PC-3 (cell line): ENCODE data around the gene ARL13B. TPM values are rescaled to one million over a fixed set of nuclear protein-coding genes. Genes with fewer than 3 reads are reported as not detected.
"Not testable (repeated sequence)": the region's sequence is repeated elsewhere in the genome, so short reads cannot be mapped to it uniquely, and the experiment has no call there.

Experiments
- ATAC-seq: fragments of 200-7000 bp; cut with Tn5 transposase; 2 replicates; pipeline ENCODE4 v1.9.1; 2020; ENCODE audit warnings: mild to moderate bottlenecking, moderate library complexity
- BruUV-seq: library from RNA; stranded (reverse); fragments of 400-500 nt; replicated peaks from 2 replicates; lab custom pipeline; 2021; lab: Mats Ljungman, UMichigan
- CTCF ChIA-PET: fragments of 300-600 bp; sonication (Branson Sonifier 250); formaldehyde crosslinking; loops from one replicate; lab custom pipeline; 2022; ENCODE audit warnings: antibody characterized with exemption; lab: Charles Lee
- POLR2A ChIA-PET: fragments of 300-600 bp; sonication (Branson Sonifier 250); formaldehyde crosslinking; loops from one replicate; lab custom pipeline; 2022; ENCODE audit warnings: antibody characterized with exemption; ENCODE audit not compliant: unreplicated experiment; lab: Charles Lee
- DNase-seq: peaks from one replicate; pipeline ENCODE4 v3.0.0-alpha.2; 2015
- H2AFZ ChIP-seq: fragments of 300-600 bp; sonication (generic); 2 replicates; pipeline ENCODE4 v1.6.0; 2016; ENCODE audit warnings: antibody characterized with exemption, low read length
- H3F3A ChIP-seq: fragments of 300-600 bp; sonication (generic); one replicate; pipeline ENCODE4 v1.6.0; 2017; ENCODE audit warnings: antibody characterized with exemption, low read length, control low read depth, mild to moderate bottlenecking; ENCODE audit not compliant: unreplicated experiment
- H3K27ac ChIP-seq: fragments of 300-600 bp; sonication (generic); 2 replicates; pipeline ENCODE4 v1.5.1; 2016; ENCODE audit warnings: mild to moderate bottlenecking, low read length
- H3K27me3 ChIP-seq: fragments of 300-600 bp; sonication (generic); 2 replicates; pipeline ENCODE4 v1.6.1; 2016; ENCODE audit warnings: low read length, mixed read lengths
- H3K36me3 ChIP-seq: fragments of 300-600 bp; sonication (generic); 2 replicates; pipeline ENCODE4 v1.6.1; 2016; ENCODE audit warnings: low read depth, mixed run types, low read length, mixed read lengths
- H3K4me1 ChIP-seq: fragments of 300-600 bp; sonication (generic); 2 replicates; pipeline ENCODE4 v1.5.1; 2016; ENCODE audit warnings: low read length; ENCODE audit not compliant: insufficient read depth
- H3K4me2 ChIP-seq: fragments of 300-600 bp; sonication (generic); 2 replicates; pipeline ENCODE4 v1.6.0; 2016; ENCODE audit warnings: low read length
- H3K4me3 ChIP-seq: fragments of 300-600 bp; sonication (generic); 2 replicates; pipeline ENCODE4 v1.5.1; 2016; ENCODE audit warnings: mild to moderate bottlenecking, low read length, mixed read lengths
- H3K79me2 ChIP-seq: fragments of 300-600 bp; sonication (generic); 2 replicates; pipeline ENCODE4 v1.6.1; 2017; ENCODE audit warnings: low read length, mixed read lengths
- H3K9ac ChIP-seq: fragments of 300-600 bp; sonication (generic); 2 replicates; pipeline ENCODE4 v1.6.0; 2016; ENCODE audit warnings: mild to moderate bottlenecking, low read length
- H3K9me2 ChIP-seq: fragments of 300-600 bp; sonication (generic); replicated peaks from 2 replicates; pipeline ENCODE4 v1.6.1; 2016; ENCODE audit warnings: mixed run types, low read length, mixed read lengths
- H3K9me3 ChIP-seq: fragments of 300-600 bp; sonication (generic); 2 replicates; pipeline ENCODE4 v1.6.1; 2016; ENCODE audit warnings: low read length, mixed read lengths
- H4K20me1 ChIP-seq: fragments of 300-600 bp; sonication (generic); 2 replicates; pipeline ENCODE4 v1.6.1; 2016; ENCODE audit warnings: low read length, mixed read lengths
- EZH2 ChIP-seq: fragments of 300-600 bp; sonication (generic); IDR thresholded peaks from one replicate; pipeline ENCODE4 v1.6.1; 2017; ENCODE audit warnings: antibody characterized with exemption, mild to moderate bottlenecking, low read length; ENCODE audit not compliant: unreplicated experiment
- EZH2phosphoT487 ChIP-seq: fragments of 300-600 bp; sonication (generic); IDR thresholded peaks from 2 replicates; pipeline ENCODE4 v1.6.1; 2018; ENCODE audit warnings: mild to moderate bottlenecking, antibody characterized with exemption, low read length, borderline replicate concordance
- intact Hi-C: fragments of 100-400 bp; cut with micrococcal nuclease; formaldehyde crosslinking; loops from 2 replicates; pipeline ENCODE4 v1.9.0; 2023
- total RNA-seq: library from RNA; depleted of rRNA; stranded (reverse); fragments of >200 nt; gene quantifications from 2 replicates; pipeline ENCODE4 v1.2.3, GENCODE V29; 2014
- TF ChIP-seq, protein P1 (sequence below): fragments of 300-600 bp; sonication (generic); conservative IDR thresholded peaks from 2 replicates; pipeline ENCODE4 v1.5.1; 2017; ENCODE audit warnings: antibody characterized with exemption, low read depth, mild to moderate bottlenecking, low read length

The ARL13B gene
- total RNA-seq, 1 experiment from 2014 or later, result 10.7 TPM

DNA sequence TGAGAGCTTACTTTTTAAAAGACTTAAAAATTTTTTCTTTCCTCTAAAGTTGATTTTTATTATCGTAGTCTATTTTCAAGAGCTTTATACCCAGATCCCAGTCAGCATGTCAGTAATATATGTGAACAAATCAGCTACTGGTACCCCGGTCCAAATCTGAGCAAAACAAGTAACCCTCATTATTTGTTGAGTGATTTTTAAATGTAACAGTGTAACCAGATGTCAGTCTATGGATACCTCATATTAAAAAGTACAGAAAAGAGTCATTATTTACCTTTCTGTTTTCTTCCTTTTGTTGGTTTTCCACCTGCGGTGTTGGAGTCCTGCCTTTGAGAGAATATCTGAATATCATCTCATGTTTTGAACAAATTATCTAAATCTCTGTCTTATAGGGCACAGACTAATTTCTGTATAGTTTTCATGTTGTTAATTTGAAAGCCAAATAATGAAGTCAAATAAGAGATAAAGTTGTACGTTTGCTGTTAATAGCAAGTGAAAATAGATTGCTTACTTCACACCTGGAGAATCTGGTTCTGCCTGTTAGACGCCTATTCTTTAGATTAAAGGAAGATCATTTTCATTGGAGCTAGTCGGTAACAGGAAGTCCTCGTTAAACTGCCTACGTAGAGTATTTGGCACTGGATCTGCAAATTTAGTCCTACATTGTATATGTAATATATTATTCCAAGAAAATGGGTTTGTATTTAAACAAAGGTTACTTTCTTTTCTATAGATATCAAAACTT lies 48.3 kb downstream of the ARL13B start, which contains the start of gene STX19:
STX19 (minus strand) TSS at position 505 of the 745 bp plus-strand sequence. CDS start 13,328 bp downstream, outside the sequence.
- Histone ChIP-seq H3F3A (no peaks in the 10 kb centered on the region), H3K27ac (peak within 1 kb of the TSS; percentile 10), H3K36me3 (no peaks in the 10 kb centered on the region), H4K20me1 (peaks cover 9% of the 10 kb centered on the region; the same call in 1 of the 2 replicates), H3K79me2 (no peaks in the 10 kb centered on the region), H3K4me3 (peak within 1 kb of the TSS; percentile 33; the same call in 1 of the 2 replicates), H3K4me1 (peaks cover 34% of the 10 kb centered on the region), H3K27me3 (no peaks in the 10 kb centered on the region), H3K9ac (no peak within 1 kb of the TSS), H3K9me3 (no peaks in the 10 kb centered on the region), H3K4me2 (peak within 1 kb of the TSS; percentile 63), H3K9me2 (no peaks in the 10 kb centered on the region), H2AFZ (peak within 1 kb of the TSS; percentile 2; the same call in 1 of the 2 replicates)
- DNase-seq, result peak; percentile 70
- intact Hi-C loops, result loop anchor here (1.0 kb wide), 1 partner anchor 34 kb away; the partner anchor contains the start of gene DHFR2
- TSS peak; percentile 44 for BruUV-seq
- ATAC-seq, result no peak; the same call in 1 of the 2 replicates
- ChIA-PET POLR2A (no interaction called here), CTCF (no interaction called here)
- TF ChIP-seq, protein P1, sequence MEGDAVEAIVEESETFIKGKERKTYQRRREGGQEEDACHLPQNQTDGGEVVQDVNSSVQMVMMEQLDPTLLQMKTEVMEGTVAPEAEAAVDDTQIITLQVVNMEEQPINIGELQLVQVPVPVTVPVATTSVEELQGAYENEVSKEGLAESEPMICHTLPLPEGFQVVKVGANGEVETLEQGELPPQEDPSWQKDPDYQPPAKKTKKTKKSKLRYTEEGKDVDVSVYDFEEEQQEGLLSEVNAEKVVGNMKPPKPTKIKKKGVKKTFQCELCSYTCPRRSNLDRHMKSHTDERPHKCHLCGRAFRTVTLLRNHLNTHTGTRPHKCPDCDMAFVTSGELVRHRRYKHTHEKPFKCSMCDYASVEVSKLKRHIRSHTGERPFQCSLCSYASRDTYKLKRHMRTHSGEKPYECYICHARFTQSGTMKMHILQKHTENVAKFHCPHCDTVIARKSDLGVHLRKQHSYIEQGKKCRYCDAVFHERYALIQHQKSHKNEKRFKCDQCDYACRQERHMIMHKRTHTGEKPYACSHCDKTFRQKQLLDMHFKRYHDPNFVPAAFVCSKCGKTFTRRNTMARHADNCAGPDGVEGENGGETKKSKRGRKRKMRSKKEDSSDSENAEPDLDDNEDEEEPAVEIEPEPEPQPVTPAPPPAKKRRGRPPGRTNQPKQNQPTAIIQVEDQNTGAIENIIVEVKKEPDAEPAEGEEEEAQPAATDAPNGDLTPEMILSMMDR, result no peak
- no peak for TF ChIP-seq EZH2
- no peak for TF ChIP-seq EZH2phosphoT487

DNA sequence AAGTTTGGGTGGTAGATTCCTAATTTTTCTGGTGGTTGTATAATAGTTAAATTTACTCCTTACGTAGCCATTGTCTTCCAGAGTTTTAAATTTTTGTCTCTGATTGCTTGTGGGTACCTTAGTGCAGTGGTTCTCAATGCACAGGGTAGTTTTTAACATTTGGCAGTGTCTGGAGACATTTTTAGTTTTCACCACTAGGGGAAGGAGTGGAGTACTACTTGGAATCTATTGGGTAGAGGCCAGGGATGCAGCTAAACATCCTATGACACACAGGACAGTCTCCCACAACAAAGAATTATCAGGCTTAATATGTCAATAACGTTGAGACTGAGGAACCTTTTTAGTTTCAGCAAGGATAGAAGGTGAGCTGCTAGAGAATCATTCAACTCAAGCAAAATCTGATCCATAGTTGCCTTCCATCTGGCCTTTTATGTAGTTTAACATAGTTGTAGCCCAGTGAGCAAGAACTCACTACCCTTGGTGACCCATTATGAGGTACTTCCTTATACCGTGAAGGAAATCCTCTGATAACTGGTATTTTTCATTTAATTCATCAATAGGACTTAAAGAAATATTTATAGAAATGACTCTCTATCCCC lies 57.1 kb downstream of the ARL13B start:
- ATAC-seq (peak; percentile 87), DNase-seq (peak; percentile 84)
- Histone ChIP-seq H3K9ac (no peak overlapping the region), H3K4me2 (no peak overlapping the region), H3K9me3 (no peaks in the 10 kb centered on the region), H4K20me1 (0 out of 2 replicates have a peak, but pooled peaks cover 7% of the 10 kb centered on the region), H3F3A (no peaks in the 10 kb centered on the region), H3K27ac (no peak overlapping the region), H3K4me3 (no peak overlapping the region), H3K27me3 (no peaks in the 10 kb centered on the region), H3K36me3 (no peaks in the 10 kb centered on the region), H3K9me2 (no peaks in the 10 kb centered on the region), H3K79me2 (no peaks in the 10 kb centered on the region), H3K4me1 (no peaks in the 10 kb centered on the region), H2AFZ (no peak overlapping the region)
- no peak for TF ChIP-seq EZH2phosphoT487
- TF ChIP-seq, protein P1, result peak; percentile 79
- no TSS peak for BruUV-seq
- ChIA-PET CTCF (no interaction called here), POLR2A (no interaction called here)
- intact Hi-C loops, result no loop called here

DNA sequence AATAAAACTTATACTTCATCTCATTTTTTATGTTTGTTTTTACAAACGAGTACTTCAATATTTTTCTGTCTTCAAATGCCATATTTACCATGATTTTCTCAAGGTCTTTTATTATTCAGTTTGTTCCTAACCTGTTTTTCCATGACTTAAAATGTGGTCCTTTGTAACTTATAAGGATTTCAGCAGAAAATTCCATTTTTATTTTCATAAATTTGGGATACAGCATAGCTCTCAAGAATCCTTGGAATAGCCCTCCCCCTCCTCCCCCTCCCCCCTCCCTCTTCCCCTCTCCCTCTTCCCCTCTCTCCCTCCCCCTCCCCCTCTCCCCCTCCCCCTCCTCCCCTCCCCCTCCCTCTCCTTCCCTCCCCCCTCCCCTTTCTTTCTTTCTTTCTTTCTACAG lies 63.3 kb downstream of the ARL13B start:
- ChIA-PET CTCF (no interaction called here), POLR2A (interaction anchor here (0.6 kb wide), 1 partner anchor 63 kb away, joined by 3 read pairs; no protein-coding TSS in a partner anchor)
- no peaks in the 10 kb centered on the region for H3K9me3 ChIP-seq
- no peaks in the 10 kb centered on the region for H4K20me1 ChIP-seq
- no peaks in the 10 kb centered on the region for H3K4me1 ChIP-seq
- intact Hi-C loops, result no loop called here
- no peaks in the 10 kb centered on the region for H3K9me2 ChIP-seq
- DNase-seq (no peak), ATAC-seq (no peak)
- no peak overlapping the region for H3K4me2 ChIP-seq
- no peaks in the 10 kb centered on the region for H3K36me3 ChIP-seq
- no peak overlapping the region for H3K27ac ChIP-seq
- no peak overlapping the region for H3K4me3 ChIP-seq
- no peaks in the 10 kb centered on the region for H3F3A ChIP-seq
- BruUV-seq, result no TSS peak
- TF ChIP-seq EZH2phosphoT487 (no peak), EZH2 (no peak)
- TF ChIP-seq, protein P1, result no peak
- no peaks in the 10 kb centered on the region for H3K27me3 ChIP-seq
- no peaks in the 10 kb centered on the region for H3K79me2 ChIP-seq
- no peak overlapping the region for H2AFZ ChIP-seq
- H3K9ac ChIP-seq, result no peak overlapping the region

DNA sequence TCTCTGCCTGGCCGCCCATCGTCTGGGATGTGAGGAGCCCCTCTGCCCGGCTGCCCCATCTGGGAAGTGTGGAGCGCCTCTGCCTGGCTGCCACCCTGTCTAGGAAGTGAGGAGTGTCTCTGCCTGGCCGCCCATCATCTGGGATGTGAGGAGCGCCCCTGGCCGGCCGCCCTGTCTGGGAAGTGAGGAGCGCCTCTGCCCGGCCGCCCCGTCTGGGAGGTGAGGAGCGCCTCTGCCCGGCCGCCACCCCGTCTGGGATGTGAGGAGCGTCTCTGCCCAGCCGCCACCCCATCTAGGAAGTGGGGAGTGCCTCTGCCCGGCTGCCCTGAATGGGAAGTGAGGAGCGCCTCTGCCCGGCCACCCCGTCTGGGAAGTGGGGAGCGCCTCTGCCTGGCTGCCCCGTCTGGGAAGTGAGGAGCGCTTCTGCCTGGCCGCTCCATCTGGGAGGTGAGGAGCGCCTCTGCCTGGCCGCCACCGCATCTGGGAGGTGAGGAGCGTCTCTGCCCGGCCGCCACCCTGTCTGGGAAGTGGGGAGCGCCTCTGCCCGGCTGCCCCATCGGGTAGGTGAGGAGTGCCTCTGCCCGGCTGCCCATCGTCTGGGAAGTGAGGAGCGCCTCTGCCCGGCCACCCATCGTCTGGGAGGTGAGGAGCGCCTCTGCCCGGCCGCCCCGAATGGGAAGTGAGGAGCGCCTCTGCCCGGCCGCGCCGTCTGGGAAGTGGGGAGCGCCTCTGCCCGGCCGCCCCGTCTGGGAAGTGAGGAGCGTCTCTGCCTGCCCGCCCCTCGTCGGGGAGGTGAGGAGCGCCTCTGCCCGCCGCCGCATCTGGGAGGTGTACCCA lies 64.4 kb downstream of the ARL13B start:
- POLR2A ChIA-PET, H3K4me1 ChIP-seq, H3K27me3 ChIP-seq, CTCF ChIA-PET, H3K4me3 ChIP-seq, H3K4me2 ChIP-seq, H3K9ac ChIP-seq, H3F3A ChIP-seq, ATAC-seq, H3K79me2 ChIP-seq, DNase-seq, H2AFZ ChIP-seq, H3K27ac ChIP-seq, intact Hi-C loops, BruUV-seq, H4K20me1 ChIP-seq, H3K9me2 ChIP-seq, H3K36me3 ChIP-seq, H3K9me3 ChIP-seq: not testable (repeated sequence)
